OCI-LY1 (cell line): ENCODE measurements around the gene CCDC187.

Experiments used
- CTCF ChIP-seq: fragments of 200-600 bp; sonication (generic), shearing (Covaris generic); IDR thresholded peaks from 2 replicates; pipeline ENCODE4 v1.5.1; 2017; ENCODE audit warnings: mild to moderate bottlenecking, antibody characterized with exemption, low read length, moderate library complexity, mixed read lengths
- EZH2 ChIP-seq: fragments of 200-600 bp; sonication (generic), shearing (Covaris generic); IDR thresholded peaks from 2 replicates; pipeline ENCODE4 v1.8.0; 2017; ENCODE audit warnings: borderline replicate concordance, mixed run types, mild to moderate bottlenecking, antibody characterized with exemption, low read length, moderate library complexity, mixed read lengths

GRCh38 chr9:136241542-136241941, 62.4 kb downstream of the CCDC187 start:
- no peak for TF ChIP-seq EZH2
- peak; percentile 11; the same call in 1 of the 2 replicates for TF ChIP-seq CTCF
